Right forelimb (tissue), 1 donor: ENCODE data around the gene ATP8B3.
A peak's percentile ranks its signal among the peaks of the same experiment; 100 is the strongest.

Experiments
- DNase-seq: peaks from one replicate; pipeline ENCODE4 v3.0.0-alpha.2; 2018

Gene ATP8B3

GRCh38 chr19:1851654-1852580, 39.8 kb upstream of the ATP8B3 start:
- DNase-seq = peak; percentile 76

- DNase-seq = no peak
Observed at GRCh38 chr19:1850809-1851653, 39.0 kb upstream of the ATP8B3 start.

- no peak for DNase-seq
Observed at GRCh38 chr19:1849886-1850398, 37.9 kb upstream of the ATP8B3 start.

GRCh38 chr19:1849132-1849474, 37.0 kb upstream of the ATP8B3 start:
- no peak for DNase-seq

- peak; percentile 98 for DNase-seq
Observed at GRCh38 chr19:1848399-1849131, 36.5 kb upstream of the ATP8B3 start, which contains the start of gene REXO1. Gene REXO1 (minus strand): TSS chr19:1848483. CDS start chr19:1848358, 125 bp downstream.

GRCh38 chr19:1847684-1848398, 35.8 kb upstream of the ATP8B3 start:
- DNase-seq = no peak

- DNase-seq = no peak
Observed at GRCh38 chr19:1847348-1847683, 35.2 kb upstream of the ATP8B3 start.

- no peak for DNase-seq
Observed at GRCh38 chr19:1846517-1847204, 34.6 kb upstream of the ATP8B3 start.

- no peak for DNase-seq
Observed at GRCh38 chr19:1845642-1846041, 33.6 kb upstream of the ATP8B3 start.

GRCh38 chr19:1845125-1845515, 33.0 kb upstream of the ATP8B3 start:
- no peak for DNase-seq

GRCh38 chr19:1844513-1845124, 32.5 kb upstream of the ATP8B3 start:
- DNase-seq = no peak

GRCh38 chr19:1843646-1844394, 31.7 kb upstream of the ATP8B3 start:
- no peak for DNase-seq

- DNase-seq = no peak
Observed at GRCh38 chr19:1843116-1843515, 31.0 kb upstream of the ATP8B3 start.

GRCh38 chr19:1841209-1841924, 29.3 kb upstream of the ATP8B3 start:
- DNase-seq = no peak

GRCh38 chr19:1840541-1841115, 28.6 kb upstream of the ATP8B3 start:
- DNase-seq = no peak

GRCh38 chr19:1839658-1840540, 27.8 kb upstream of the ATP8B3 start:
- DNase-seq = no peak

GRCh38 chr19:1837625-1838105, 25.6 kb upstream of the ATP8B3 start:
- DNase-seq = peak; percentile 70

GRCh38 chr19:1837222-1837565, 25.1 kb upstream of the ATP8B3 start:
- no peak for DNase-seq
